ENCODE measurements around the gene MAML1.
A peak's percentile ranks its signal among the peaks of the same experiment; 100 is the strongest.
"Not testable (repeated sequence)": the region's sequence is repeated elsewhere in the genome, so short reads cannot be mapped to it uniquely, and the experiment has no call there.

Gene MAML1, protein sequence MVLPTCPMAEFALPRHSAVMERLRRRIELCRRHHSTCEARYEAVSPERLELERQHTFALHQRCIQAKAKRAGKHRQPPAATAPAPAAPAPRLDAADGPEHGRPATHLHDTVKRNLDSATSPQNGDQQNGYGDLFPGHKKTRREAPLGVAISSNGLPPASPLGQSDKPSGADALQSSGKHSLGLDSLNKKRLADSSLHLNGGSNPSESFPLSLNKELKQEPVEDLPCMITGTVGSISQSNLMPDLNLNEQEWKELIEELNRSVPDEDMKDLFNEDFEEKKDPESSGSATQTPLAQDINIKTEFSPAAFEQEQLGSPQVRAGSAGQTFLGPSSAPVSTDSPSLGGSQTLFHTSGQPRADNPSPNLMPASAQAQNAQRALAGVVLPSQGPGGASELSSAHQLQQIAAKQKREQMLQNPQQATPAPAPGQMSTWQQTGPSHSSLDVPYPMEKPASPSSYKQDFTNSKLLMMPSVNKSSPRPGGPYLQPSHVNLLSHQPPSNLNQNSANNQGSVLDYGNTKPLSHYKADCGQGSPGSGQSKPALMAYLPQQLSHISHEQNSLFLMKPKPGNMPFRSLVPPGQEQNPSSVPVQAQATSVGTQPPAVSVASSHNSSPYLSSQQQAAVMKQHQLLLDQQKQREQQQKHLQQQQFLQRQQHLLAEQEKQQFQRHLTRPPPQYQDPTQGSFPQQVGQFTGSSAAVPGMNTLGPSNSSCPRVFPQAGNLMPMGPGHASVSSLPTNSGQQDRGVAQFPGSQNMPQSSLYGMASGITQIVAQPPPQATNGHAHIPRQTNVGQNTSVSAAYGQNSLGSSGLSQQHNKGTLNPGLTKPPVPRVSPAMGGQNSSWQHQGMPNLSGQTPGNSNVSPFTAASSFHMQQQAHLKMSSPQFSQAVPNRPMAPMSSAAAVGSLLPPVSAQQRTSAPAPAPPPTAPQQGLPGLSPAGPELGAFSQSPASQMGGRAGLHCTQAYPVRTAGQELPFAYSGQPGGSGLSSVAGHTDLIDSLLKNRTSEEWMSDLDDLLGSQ

DNA sequence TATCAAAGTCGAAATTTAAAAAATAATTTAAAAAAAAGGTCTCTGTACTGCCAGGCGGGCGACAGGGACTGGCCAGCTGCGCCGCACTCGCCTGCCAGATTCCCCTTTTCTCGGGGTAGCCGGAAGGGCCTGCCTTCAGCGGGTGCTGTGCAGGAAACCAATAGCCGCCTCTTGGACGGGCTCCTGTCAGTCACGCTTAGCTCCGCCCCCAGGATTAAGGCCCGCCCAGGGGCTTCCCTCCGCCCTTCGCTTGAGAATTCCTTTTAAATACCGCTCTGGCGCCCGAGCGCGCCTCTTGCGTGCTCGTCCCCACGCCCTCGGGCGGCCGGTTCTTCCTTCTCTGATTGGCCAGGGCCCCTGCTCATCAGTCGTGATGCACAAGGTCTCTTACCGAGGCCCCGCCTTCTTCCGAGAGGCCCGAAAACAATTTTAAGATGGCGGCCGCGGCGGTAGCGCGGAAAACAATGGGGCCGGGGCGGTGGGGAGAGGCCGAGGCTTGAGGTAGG is at the start of gene MAML1:
TSS of gene MAML1 (plus strand) at position 411 of the 506 bp plus-strand sequence. CDS start 291 bp downstream, outside the sequence.
- peak; percentile 99 to 100 for DNase-seq (ENCODE audit: low read depth in 2 of 2)

- DNase-seq (ENCODE audit: low read depth in 2 of 2), result not testable (repeated sequence)
These were observed 43.4 kb upstream of the MAML1 start for GRCh38 chr5:179689212-179689611.

GRCh38 chr5:179694561-179694960 is 38.1 kb upstream of the MAML1 start:
- no peak for DNase-seq (ENCODE audit: low read depth in 2 of 2)

GRCh38 chr5:179696603-179697002 is 36.0 kb upstream of the MAML1 start:
- no peak for DNase-seq (ENCODE audit: low read depth in 2 of 2)

GRCh38 chr5:179697108-179697507 is 35.5 kb upstream of the MAML1 start:
- DNase-seq (ENCODE audit: low read depth in 2 of 2), result no peak

GRCh38 chr5:179697543-179697942 is 35.1 kb upstream of the MAML1 start:
- not testable (repeated sequence) for DNase-seq (ENCODE audit: low read depth in 2 of 2)

GRCh38 chr5:179697993-179698934 is 34.4 kb upstream of the MAML1 start:
- DNase-seq (ENCODE audit: low read depth in 2 of 2), result peak; percentile 99

DNA sequence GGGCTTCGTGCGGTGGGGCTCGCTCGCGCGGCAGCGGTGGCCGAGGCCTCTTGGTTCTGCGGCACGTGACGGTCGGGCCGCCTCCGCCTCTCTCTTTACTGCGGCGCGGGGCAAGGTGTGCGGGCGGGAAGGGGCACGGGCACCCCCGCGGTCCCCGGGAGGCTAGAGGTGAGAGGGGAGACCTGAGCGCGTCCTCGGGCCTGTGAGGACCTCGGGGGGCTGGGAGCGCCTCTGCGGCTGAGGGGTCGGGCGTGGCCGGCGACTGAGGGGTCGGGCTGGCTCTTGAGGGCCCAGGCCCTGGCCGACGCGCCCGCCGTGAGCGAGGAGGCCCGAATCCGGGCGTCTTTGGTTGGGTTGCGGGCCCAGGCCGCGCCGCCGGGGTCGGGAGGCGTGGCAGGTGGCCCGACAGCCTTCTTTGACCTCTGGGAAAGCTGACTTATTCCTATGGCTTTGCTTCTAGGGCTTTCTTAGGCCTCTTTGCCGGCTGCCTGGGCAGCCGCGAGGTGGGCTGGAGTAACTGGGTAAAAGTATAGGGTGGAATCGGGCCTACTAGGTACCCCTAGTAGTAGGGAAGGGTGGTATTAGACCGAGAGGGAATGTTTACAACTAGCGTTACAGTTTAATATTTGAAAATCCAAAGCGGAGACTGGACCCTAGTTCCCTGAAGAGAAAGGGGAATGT is 33.5 kb upstream of the MAML1 start, which contains the start of gene CANX:
TSS of gene CANX (plus strand) at position 33 of the 681 bp plus-strand sequence. CDS start 6,715 bp downstream, outside the sequence.
- no peak for DNase-seq (ENCODE audit: low read depth in 2 of 2)

DNA sequence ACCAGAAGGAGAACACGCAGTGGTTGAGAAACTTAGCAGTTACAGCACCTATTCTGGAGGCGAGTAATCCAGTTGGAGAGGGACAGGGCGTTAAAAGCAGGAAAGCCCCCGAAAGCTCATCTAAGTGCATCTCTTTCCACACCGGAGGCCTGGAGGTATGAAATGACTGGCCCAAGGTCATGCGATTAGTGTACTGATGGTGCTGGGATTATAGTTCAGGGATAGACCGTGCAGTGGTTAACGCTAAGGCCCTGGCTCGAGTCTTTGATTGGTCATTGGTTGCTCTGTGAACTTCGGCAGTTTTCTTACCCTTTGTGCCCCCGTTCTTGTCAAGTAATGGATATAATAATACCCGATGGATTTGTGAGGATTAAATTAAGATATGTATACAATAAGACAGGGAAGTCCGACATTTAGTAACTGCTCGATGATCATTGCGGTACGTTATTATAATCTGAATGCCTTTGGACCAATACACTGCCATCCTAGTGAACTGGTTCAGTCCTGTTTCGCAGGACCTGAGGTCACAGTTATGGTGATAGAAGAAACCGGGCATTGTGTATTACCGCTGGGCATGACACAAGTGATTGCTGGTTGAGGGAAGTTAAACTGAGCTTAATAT is 32.9 kb upstream of the MAML1 start:
- peak in 1 of 2 donors; percentile 34 for DNase-seq (ENCODE audit: low read depth in 2 of 2)

DNA sequence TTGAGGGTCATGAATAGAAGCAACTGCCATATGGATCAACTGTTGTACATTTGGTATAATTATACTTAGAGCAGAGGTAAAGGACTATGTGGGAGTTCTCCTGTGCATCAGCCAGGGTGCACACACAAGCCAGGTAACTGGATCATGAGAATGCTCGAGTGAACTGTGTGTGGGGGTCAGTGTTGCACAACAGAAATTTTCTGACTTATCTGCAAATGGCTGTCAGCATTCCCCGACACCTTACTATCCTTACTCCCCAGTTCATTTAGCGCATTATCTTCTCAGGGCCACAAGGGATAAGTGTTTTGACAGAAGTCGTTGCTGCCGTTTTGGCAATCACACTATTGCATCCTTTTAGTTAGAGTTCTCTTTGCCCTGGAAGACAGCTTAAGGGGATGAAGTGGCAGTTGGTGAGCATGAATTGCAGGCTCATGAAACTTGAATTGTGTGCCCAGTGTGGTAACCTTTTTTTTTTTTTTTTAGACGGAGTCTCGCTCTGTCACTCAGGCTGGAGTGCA is 32.2 kb upstream of the MAML1 start:
- no peak for DNase-seq (ENCODE audit: low read depth in 2 of 2)

DNA sequence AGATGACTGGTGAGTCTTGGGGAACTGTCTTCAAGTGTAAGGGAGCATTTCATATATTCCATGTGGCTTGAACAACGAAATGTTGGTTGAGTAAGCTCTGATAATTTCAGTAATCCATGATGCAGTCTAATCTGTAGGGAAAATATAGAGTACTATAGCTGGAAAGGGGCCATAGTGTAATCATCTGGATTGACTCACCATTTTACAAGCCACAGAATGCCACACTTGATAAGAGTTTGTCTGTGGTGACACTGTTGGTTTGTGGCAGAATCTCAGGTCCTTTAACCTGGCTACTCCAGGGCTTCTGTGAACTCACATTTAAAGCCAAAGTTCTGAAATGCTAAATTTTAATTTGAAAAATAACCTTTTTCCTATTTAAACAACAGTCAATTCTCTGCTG is 16.3 kb upstream of the MAML1 start:
- no peak for DNase-seq (ENCODE audit: low read depth in 2 of 2)

- DNase-seq (ENCODE audit: low read depth in 2 of 2), result no peak
These were observed 12.4 kb upstream of the MAML1 start for GRCh38 chr5:179720222-179720621.

DNA sequence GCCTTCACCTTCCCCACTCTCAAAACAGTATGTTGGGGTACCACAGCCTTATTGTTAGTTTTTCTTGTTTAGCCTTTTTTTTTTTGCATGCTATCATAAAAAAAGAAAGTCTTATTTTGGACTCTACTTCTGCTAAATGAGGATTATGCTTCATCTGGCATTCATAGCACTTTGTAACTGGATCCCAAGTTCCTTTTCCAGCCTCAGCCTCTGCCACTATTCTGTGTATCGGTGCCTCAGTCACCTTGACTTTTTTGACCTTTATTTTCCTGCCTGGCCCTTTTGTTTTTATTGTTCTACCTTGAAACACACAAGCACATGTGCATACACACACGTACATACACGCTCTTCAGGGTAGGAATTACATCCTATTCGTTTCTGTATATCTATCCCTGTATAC is 8.5 kb upstream of the MAML1 start:
- no peak for DNase-seq (ENCODE audit: low read depth in 2 of 2)

DNA sequence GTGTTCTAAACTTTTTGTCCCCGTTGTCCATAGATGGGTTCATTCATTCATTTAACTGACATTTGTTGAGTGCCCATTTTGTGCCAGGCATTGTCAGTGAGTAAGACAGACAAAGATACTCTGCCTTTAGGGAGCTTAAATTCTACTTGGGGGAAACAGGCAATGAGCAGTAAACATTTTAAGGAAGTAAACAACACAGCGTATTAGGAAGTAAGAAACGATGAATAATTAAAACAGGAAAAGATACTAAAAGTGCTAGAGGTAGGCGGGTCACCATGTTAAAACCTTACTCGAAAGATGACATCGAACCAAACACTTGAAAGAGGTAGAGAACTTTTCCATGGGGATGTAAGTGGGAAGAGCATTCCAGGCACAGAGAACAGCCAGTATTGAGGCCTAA is 5.5 kb upstream of the MAML1 start:
- no peak for DNase-seq (ENCODE audit: low read depth in 2 of 2)

DNA sequence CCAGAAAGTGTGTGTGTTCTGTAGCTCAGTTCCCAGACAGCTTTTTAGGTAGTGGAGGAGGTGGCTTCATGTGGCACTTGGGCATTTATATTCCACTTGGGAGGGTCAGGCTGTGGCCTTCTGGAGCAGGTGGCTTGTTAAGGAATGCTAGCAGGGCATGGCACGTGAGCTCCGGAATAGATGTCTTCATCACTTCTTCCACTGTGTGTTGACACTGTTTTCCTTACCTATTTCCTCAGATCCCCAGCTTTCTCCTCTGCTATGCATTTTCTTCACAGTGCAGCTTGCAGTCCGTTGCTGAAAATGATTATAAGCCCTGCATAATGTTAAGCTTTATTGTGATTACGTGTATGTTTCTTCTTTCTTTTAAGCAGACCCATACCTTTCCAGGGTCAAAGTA is 3.3 kb upstream of the MAML1 start:
- no peak for DNase-seq (ENCODE audit: low read depth in 2 of 2)

DNA sequence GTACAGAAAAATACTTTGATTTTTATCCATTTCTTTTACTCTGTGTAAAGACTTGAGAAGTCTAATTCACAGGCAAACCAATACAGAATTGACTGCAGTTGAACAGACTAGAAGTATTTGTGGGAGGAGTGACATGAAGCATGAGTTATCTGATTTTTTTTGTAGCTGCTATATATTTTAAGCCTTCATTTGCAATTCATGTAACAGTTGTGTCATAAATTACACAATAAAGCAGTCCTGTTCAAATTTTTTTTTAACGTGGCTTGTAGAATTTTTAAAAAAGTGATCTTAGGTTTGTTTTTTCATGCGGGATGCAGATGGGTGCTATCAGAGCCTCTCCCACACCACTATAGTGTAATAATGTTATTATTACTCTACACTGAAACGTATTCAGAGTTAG is 2.9 kb upstream of the MAML1 start:
- no peak for DNase-seq (ENCODE audit: low read depth in 2 of 2)

GRCh38 chr5:179730356-179730755 is 2.3 kb upstream of the MAML1 start:
- DNase-seq (ENCODE audit: low read depth in 2 of 2), result no peak

DNA sequence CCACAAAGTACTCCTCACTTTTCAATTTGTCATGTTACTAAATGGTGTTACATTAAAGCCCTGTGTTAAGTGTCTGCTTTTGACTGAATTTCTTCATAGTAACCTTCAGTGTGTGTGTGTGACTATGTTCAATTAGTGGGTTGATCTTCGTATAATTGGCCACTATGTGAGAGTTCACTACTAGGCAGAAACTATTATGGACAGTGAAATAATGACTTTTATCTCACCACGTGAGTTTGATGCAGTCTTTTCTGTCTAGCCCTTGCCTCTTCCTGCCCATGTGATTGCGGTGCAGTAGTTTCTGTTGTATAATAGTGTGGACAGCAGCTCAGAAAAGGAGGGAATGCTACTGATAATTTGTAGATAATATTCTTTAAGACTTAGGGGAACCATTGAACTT is 1.8 kb upstream of the MAML1 start:
- DNase-seq (ENCODE audit: low read depth in 2 of 2), result no peak

DNA sequence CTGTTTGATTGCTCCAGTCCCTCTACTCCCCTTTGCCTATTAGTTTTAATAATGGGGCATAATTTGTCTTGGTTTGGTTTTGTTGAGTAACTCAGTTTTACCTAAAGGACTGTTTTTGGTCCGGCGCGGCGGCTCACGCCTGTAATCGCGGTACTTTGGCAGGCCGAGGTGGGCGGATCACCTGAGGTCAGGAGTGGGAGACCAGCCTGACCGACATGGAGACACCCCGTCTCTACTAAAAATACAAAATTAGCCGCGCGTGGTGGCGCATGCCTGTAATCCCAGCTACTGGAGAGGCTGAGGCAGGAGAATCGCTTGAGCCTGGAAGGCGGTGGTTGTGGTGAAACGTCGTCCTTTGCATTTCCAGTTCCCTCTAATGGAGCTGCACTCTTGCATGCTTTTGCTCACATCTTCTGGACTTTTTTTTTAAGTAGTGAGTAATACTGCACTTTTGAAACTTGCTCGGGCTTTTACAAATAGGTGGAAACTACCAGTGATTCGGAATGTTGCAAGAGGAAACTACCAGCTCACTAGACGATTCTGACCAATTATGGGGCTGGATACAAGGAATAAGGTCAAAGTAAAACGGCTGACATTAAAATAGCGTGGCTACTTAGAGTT is 721 bp upstream of the MAML1 start:
- no peak for DNase-seq (ENCODE audit: low read depth in 2 of 2)

Data from stimulated activated CD8-positive, alpha-beta memory T cell treated with anti-CD3 and anti-CD28 coated beads, Interleukin-15, amount 100 ng/mL, for 48 hours (primary cell).